Ecto neural progenitor cell (in vitro differentiated cells): ENCODE results near the gene GSTP1.
A peak's percentile ranks its signal among the peaks of the same experiment; 100 is the strongest.
"Not testable (repeated sequence)": the region's sequence is repeated elsewhere in the genome, so short reads cannot be mapped to it uniquely, and the experiment has no call there.

Experiments
- DNase-seq: peaks from one replicate; pipeline ENCODE4 v3.0.0-alpha.2; 2018; ENCODE audit warnings: low spot score

Gene GSTP1

GRCh38 chr11:67583247-67584204 lies at the start of gene GSTP1:
Gene GSTP1, plus strand, starts transcription at chr11:67583812. Its CDS starts 32 bp downstream, at chr11:67583844.
- DNase-seq: peak; percentile 92

- DNase-seq: no peak
Observed at GRCh38 chr11:67534070-67534679, 49.4 kb upstream of the GSTP1 start.

GRCh38 chr11:67535561-67535960 lies 48.1 kb upstream of the GSTP1 start:
- DNase-seq: no peak

- no peak for DNase-seq
Observed at GRCh38 chr11:67538306-67538705, 45.3 kb upstream of the GSTP1 start.

- no peak for DNase-seq
Observed at GRCh38 chr11:67538823-67539505, 44.6 kb upstream of the GSTP1 start.

GRCh38 chr11:67539550-67539949 lies 44.1 kb upstream of the GSTP1 start:
- no peak for DNase-seq

GRCh38 chr11:67541198-67541597 lies 42.4 kb upstream of the GSTP1 start:
- no peak for DNase-seq

GRCh38 chr11:67542169-67542568 lies 41.4 kb upstream of the GSTP1 start:
- no peak for DNase-seq

GRCh38 chr11:67542971-67543370 lies 40.6 kb upstream of the GSTP1 start:
- no peak for DNase-seq

- no peak for DNase-seq
Observed at GRCh38 chr11:67543585-67543984, 40.0 kb upstream of the GSTP1 start.

- no peak for DNase-seq
Observed at GRCh38 chr11:67544616-67545242, 38.9 kb upstream of the GSTP1 start.

- peak; percentile 66 for DNase-seq
Observed at GRCh38 chr11:67545280-67545679, 38.3 kb upstream of the GSTP1 start.

GRCh38 chr11:67548112-67548511 lies 35.5 kb upstream of the GSTP1 start:
- not testable (repeated sequence) for DNase-seq

GRCh38 chr11:67548555-67549110 lies 35.0 kb upstream of the GSTP1 start:
- DNase-seq: no peak

GRCh38 chr11:67551127-67551526 lies 32.5 kb upstream of the GSTP1 start:
- no peak for DNase-seq

- not testable (repeated sequence) for DNase-seq
Observed at GRCh38 chr11:67551697-67552096, 31.9 kb upstream of the GSTP1 start.

GRCh38 chr11:67556244-67556643 lies 27.4 kb upstream of the GSTP1 start:
- no peak for DNase-seq

- DNase-seq: no peak
Observed at GRCh38 chr11:67558084-67558772, 25.4 kb upstream of the GSTP1 start.

- DNase-seq: no peak
Observed at GRCh38 chr11:67561971-67562619, 21.5 kb upstream of the GSTP1 start.

GRCh38 chr11:67562963-67563704 lies 20.5 kb upstream of the GSTP1 start:
- no peak for DNase-seq
